Adrenal gland (tissue), 12 donors: ENCODE results near the gene SLC2A4. TPM values are rescaled to one million over a fixed set of nuclear protein-coding genes. Genes with fewer than 3 reads are reported as not detected.

Source experiments
- DNase-seq, 7 donors: peaks; one replicate each; pipeline ENCODE4 v3.0.0-alpha.2; 2019 to 2020
- H3K27ac ChIP-seq, 5 donors: fragments of 200-600 bp; sonication (generic) in 4 of 5; 1 replicate in 3 of 5; 2 replicates in 2 of 5; pipeline versions ENCODE4 v1.5.1 to v1.8.0; 2016 to 2020; ENCODE audit warnings: mild to moderate bottlenecking in 1 of 5
- H3K27me3 ChIP-seq: fragments of 200-600 bp; 2 replicates; pipeline ENCODE4 v1.8.0; 2021
- H3K36me3 ChIP-seq, 2 donors: fragments of 200-600 bp; replicated peaks in 1 of 2; 1 replicate in 1 of 2; 2 replicates in 1 of 2; pipeline versions ENCODE4 v1.5.1 to v1.8.0; 2018 to 2022
- H3K4me1 ChIP-seq, 2 donors: fragments of 200-600 bp; replicated peaks in 1 of 2; 1 replicate in 1 of 2; 2 replicates in 1 of 2; pipeline versions ENCODE4 v1.5.1 to v1.8.0; 2018 to 2021
- H3K4me3 ChIP-seq, 4 donors: fragments of 200-600 bp; sonication (generic) in 3 of 4; one replicate each; pipeline ENCODE4 v1.5.1; 2016 to 2018
- H3K9me3 ChIP-seq, 3 donors: fragments of 200-600 bp; sonication (generic) in 1 of 3; replicated peaks in 1 of 3; 1 replicate in 2 of 3; 2 replicates in 1 of 3; pipeline versions ENCODE4 v1.5.1 to v1.8.0; 2016 to 2021
- POLR2A ChIP-seq, 2 donors: fragments of 450-650 bp; IDR thresholded peaks; one replicate each; pipeline ENCODE4 v1.6.1; 2017; ENCODE audit warnings: antibody characterized with exemption in 2 of 2, mild to moderate bottlenecking in 2 of 2, moderate library complexity in 1 of 2
- WGBS, 4 donors: extraction: QIAGEN DNeasy Blood & Tissue Kit in 2 of 4; methylation state at CpG; one replicate each; pipeline versions ENCODE4 v1.1.5 to v1.1.7; 2013 to 2017; 5-methylcytosine and 5-hydroxymethylcytosine counted together
- intact Hi-C, 2 donors: fragments of 100-400 bp; cut with DNase I; formaldehyde crosslinking; loops; one replicate each; pipeline versions ENCODE4 v1.14.1 to v1.15.0; 2022 to 2023
- polyA plus RNA-seq, 3 donors: library from polyadenylated mRNA; stranded (reverse); fragments of 200-250 nt in 2 of 3; fragments of 350-450 nt in 1 of 3; fragmentation: Illumina TruSeq in 1 of 3; extraction: RNeasy Lipid Tissue Mini Kit (QIAGEN cat#74804) in 1 of 3; gene quantifications; one replicate each; pipeline ENCODE4 v1.2.3, GENCODE V29; 2013 to 2014
- total RNA-seq, 9 donors: library from RNA; depleted of rRNA in 4 of 9; stranded (reverse); fragments of >200 nt in 4 of 9; fragments of 120-200 nt in 1 of 9; fragmentation: NEBNext Ultra II Directional in 1 of 9; extraction: Animal tissue kit (Norgen Biotek cat#: 25700) in 1 of 9; gene quantifications; one replicate each; pipeline versions ENCODE4 v1.1.0 to v1.2.4, GENCODE V29; 2013 to 2023
- TF ChIP-seq, protein P1 (sequence below), 6 experiments: fragments of 450-650 bp in 4 of 6; fragments of 200-600 bp in 2 of 6; sonication (generic) in 1 of 6; IDR thresholded peaks; 1 replicate in 5 of 6; 2 replicates in 1 of 6; pipeline versions ENCODE4 v1.5.1 to v1.8.0; 2016 to 2021; ENCODE audit warnings: antibody characterized with exemption in 6 of 6, mild to moderate bottlenecking in 2 of 6, moderate library complexity in 1 of 6
- donor health status: healthy with polysubstance abuse.
- donor health status: Bipolar disorder and iron deficiency.
- donor health status: DM: yes; HTN: yes; CAD: no.
- donor health status: DM: no; HTN: no; CAD: no.
- donor health status: DM: no; HTN: no; CAD: no.
- donor health status: DM: yes; HTN: yes; CAD: no.

The SLC2A4 gene
- total and polyA plus RNA-seq, 12 donors: 0.75 to 30.0 (median 6.7) TPM

GRCh38 chr17:7239091-7240027 lies 42.2 kb upstream of the SLC2A4 start, which contains the start of gene PHF23:
Gene PHF23, minus strand, starts transcription at chr17:7239457. Its CDS starts 178 bp downstream, at chr17:7239279.
- H3K36me3 ChIP-seq: peaks cover 0 to 36% of the 10 kb centered on the region in 2 donors
- no peaks in the 10 kb centered on the region for H3K27me3 ChIP-seq
- peaks cover 46 to 47% of the 10 kb centered on the region in 2 donors for H3K4me1 ChIP-seq
- H3K27ac ChIP-seq: peak within 1 kb of the TSS; percentile 87 to 100 (median 95)
- intact Hi-C loops: no loop called here
- H3K4me3 ChIP-seq: peak within 1 kb of the TSS; percentile 86 to 95 (median 92)
- no peaks in the 10 kb centered on the region for H3K9me3 ChIP-seq
- TF ChIP-seq, protein P1, sequence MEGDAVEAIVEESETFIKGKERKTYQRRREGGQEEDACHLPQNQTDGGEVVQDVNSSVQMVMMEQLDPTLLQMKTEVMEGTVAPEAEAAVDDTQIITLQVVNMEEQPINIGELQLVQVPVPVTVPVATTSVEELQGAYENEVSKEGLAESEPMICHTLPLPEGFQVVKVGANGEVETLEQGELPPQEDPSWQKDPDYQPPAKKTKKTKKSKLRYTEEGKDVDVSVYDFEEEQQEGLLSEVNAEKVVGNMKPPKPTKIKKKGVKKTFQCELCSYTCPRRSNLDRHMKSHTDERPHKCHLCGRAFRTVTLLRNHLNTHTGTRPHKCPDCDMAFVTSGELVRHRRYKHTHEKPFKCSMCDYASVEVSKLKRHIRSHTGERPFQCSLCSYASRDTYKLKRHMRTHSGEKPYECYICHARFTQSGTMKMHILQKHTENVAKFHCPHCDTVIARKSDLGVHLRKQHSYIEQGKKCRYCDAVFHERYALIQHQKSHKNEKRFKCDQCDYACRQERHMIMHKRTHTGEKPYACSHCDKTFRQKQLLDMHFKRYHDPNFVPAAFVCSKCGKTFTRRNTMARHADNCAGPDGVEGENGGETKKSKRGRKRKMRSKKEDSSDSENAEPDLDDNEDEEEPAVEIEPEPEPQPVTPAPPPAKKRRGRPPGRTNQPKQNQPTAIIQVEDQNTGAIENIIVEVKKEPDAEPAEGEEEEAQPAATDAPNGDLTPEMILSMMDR (IDR thresholded peaks at IDR 0.05): peak in 3 of 6 experiments; percentile 19 to 49 (median 42)
- TF ChIP-seq POLR2A (IDR thresholded peaks at IDR 0.05): peak in 1 of 2 donors; percentile 64
- DNase-seq: peak; percentile 99 to 100 (median 99)
- WGBS, 4 donors: 1 to 2% (median 1%) methylated on average over 25 to 70 of the region's 72 CpGs

DNA sequence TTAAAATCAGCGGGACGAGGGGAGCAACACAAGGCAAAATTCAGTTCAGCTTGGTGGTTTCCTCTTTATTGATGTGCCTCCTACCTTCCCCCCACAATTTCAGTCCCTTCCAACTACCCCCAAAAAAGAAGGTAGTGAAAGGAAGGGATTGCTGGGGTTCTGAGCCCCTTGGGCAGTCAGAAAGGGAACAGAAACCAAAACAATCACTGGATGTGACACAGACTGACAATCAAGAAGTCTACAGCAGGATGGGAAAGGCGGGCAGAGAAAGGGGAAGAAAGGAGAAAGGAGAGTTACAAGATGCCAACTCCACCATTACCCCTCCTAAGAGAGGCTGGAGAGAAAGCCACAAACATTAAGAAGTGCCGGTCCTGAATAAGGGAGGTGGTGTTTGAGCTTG lies 41.1 kb upstream of the SLC2A4 start:
- intact Hi-C loops: no loop called here
- Histone ChIP-seq H3K27me3 (no peaks in the 10 kb centered on the region), H3K4me3 (peak overlapping the region in 2 of 4 donors; percentile 23 to 92), H3K27ac (peak overlapping the region; percentile 87 to 100 (median 95)), H3K36me3 (peaks cover 0 to 44% of the 10 kb centered on the region in 2 donors), H3K4me1 (peaks cover 37 to 39% of the 10 kb centered on the region in 2 donors), H3K9me3 (no peaks in the 10 kb centered on the region)
- no peak for TF ChIP-seq POLR2A (IDR thresholded peaks at IDR 0.05)
- TF ChIP-seq, protein P1 (IDR thresholded peaks at IDR 0.05): no peak
- WGBS, 4 donors: 25 to 38% (median 30%) methylated on average over 4 of the region's 4 CpGs
- DNase-seq: no peak

DNA sequence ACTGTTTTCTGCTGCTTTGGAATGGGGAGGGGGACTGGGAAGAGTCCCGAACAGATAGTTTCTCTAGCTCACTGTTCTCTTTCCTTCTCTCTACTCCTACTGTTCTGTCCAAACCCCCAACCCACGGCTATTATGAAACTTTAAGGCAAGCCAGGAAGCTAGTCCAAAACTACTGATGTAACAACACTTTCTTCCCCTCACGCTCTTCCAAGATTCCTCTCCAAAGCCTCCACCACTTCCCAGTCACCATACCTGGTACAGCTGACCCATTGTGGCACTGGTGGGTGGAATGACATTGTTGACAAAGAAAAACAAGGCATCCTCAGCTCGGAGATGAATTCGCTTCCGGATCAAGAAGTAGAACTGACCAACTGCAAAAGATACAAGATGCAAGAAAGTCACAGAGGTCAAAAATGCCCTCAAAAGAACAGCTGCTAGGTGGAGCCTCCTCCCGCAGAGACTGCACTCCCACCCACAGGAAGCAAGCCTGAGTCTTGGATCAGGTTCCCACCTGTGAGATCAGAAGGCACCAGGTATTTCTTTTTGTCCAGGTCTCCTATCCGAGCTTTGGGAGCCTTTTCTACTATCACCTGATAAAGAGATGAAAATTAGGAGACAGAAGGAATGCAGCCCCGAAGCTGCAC lies 40.3 kb upstream of the SLC2A4 start:
- Histone ChIP-seq H3K4me1 (peaks cover 29 to 31% of the 10 kb centered on the region in 2 donors), H3K27me3 (no peaks in the 10 kb centered on the region), H3K4me3 (peak overlapping the region in 3 of 4 donors; percentile 47 to 92 (median 51)), H3K9me3 (no peaks in the 10 kb centered on the region), H3K27ac (peak overlapping the region; percentile 87 to 100 (median 95)), H3K36me3 (peaks cover 0 to 44% of the 10 kb centered on the region in 2 donors)
- intact Hi-C loops: no loop called here
- TF ChIP-seq POLR2A (IDR thresholded peaks at IDR 0.05): peak in 1 of 2 donors; percentile 14
- TF ChIP-seq, protein P1 (IDR thresholded peaks at IDR 0.05): no peak
- whole genome bisulfite sequencing, 4 donors: 13 to 19% (median 16%) methylated on average over 9 of the region's 9 CpGs
- DNase-seq: no peak
